ENCODE measurements around the gene FOXC2.
A peak's percentile ranks its signal among the peaks of the same experiment; 100 is the strongest.

FOXC2 gene

GRCh38 chr16:86567701-86568581, 1.3 kb downstream of the FOXC2 start:
- peak; percentile 75 for DNase-seq (ENCODE audit: low read depth, low spot score)
- TF ChIP-seq, protein P1, sequence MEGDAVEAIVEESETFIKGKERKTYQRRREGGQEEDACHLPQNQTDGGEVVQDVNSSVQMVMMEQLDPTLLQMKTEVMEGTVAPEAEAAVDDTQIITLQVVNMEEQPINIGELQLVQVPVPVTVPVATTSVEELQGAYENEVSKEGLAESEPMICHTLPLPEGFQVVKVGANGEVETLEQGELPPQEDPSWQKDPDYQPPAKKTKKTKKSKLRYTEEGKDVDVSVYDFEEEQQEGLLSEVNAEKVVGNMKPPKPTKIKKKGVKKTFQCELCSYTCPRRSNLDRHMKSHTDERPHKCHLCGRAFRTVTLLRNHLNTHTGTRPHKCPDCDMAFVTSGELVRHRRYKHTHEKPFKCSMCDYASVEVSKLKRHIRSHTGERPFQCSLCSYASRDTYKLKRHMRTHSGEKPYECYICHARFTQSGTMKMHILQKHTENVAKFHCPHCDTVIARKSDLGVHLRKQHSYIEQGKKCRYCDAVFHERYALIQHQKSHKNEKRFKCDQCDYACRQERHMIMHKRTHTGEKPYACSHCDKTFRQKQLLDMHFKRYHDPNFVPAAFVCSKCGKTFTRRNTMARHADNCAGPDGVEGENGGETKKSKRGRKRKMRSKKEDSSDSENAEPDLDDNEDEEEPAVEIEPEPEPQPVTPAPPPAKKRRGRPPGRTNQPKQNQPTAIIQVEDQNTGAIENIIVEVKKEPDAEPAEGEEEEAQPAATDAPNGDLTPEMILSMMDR (IDR thresholded peaks at IDR 0.05; ENCODE audit: low read depth, low read length), result no peak
- in situ Hi-C loops (cut with HindIII; ENCODE audit: low sequenced_read_pairs), result loop anchor here (25.0 kb wide), 1 partner anchor 494 kb away; no protein-coding TSS in a partner anchor
- H3K4me3 ChIP-seq (ENCODE audit: low read depth, low read length), result peak overlapping the region; percentile 99

- TF ChIP-seq, protein P1 (IDR thresholded peaks at IDR 0.05; ENCODE audit: low read depth, low read length), result no peak
- H3K4me3 ChIP-seq (ENCODE audit: low read depth, low read length), result peak overlapping the region; percentile 99
- in situ Hi-C loops (cut with HindIII; ENCODE audit: low sequenced_read_pairs), result loop anchor here (25.0 kb wide), 1 partner anchor 493 kb away; no protein-coding TSS in a partner anchor
- no peak for DNase-seq (ENCODE audit: low read depth, low spot score)
Observed at GRCh38 chr16:86568677-86569623, 2.3 kb downstream of the FOXC2 start.

- peak overlapping the region; percentile 99 for H3K4me3 ChIP-seq (ENCODE audit: low read depth, low read length)
- no peak for DNase-seq (ENCODE audit: low read depth, low spot score)
- TF ChIP-seq, protein P1 (IDR thresholded peaks at IDR 0.05; ENCODE audit: low read depth, low read length), result no peak
- in situ Hi-C loops (cut with HindIII; ENCODE audit: low sequenced_read_pairs), result loop anchor here (25.0 kb wide), 1 partner anchor 492 kb away; no protein-coding TSS in a partner anchor
Observed at GRCh38 chr16:86569701-86570447, 3.2 kb downstream of the FOXC2 start.

GRCh38 chr16:86570558-86571529, 4.2 kb downstream of the FOXC2 start:
- H3K4me3 ChIP-seq (ENCODE audit: low read depth, low read length), result peak overlapping the region; percentile 99
- DNase-seq (ENCODE audit: low read depth, low spot score), result peak; percentile 61
- in situ Hi-C loops (cut with HindIII; ENCODE audit: low sequenced_read_pairs), result loop anchor here (25.0 kb wide), 1 partner anchor 491 kb away; no protein-coding TSS in a partner anchor
- TF ChIP-seq, protein P1 (IDR thresholded peaks at IDR 0.05; ENCODE audit: low read depth, low read length), result no peak

DNA sequence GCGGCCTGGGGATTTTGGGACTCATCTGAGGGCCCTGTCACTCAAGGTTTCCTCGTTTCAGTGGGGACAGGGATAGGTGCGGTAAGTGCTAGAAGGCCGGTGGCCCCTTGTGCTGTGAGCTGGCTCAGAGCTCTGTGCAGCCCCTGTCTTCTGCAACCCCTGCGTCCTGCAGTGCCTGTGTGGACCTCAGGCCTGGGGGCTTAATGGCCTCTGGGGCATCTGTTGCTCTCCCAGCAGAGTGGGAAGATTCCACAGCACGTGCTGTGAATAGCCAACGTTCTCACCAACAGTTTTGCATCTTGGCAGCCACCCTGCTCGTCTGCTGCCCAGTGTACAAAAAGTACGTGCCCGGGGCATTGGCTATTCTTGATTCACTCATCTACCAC, 4.9 kb downstream of the FOXC2 start:
- H3K4me3 ChIP-seq (ENCODE audit: low read depth, low read length), result peak overlapping the region; percentile 99
- in situ Hi-C loops (cut with HindIII; ENCODE audit: low sequenced_read_pairs), result loop anchor here (25.0 kb wide), 1 partner anchor 491 kb away; no protein-coding TSS in a partner anchor
- TF ChIP-seq, protein P1 (IDR thresholded peaks at IDR 0.05; ENCODE audit: low read depth, low read length), result no peak
- DNase-seq (ENCODE audit: low read depth, low spot score), result no peak
